C4-2B (cell line): Measurements from ENCODE around the gene GEMIN2.
"Not testable (repeated sequence)": the region's sequence is repeated elsewhere in the genome, so short reads cannot be mapped to it uniquely, and the experiment has no call there.

ENCODE experiments used
- CTCF ChIP-seq: fragments of 450-650 bp; conservative IDR thresholded peaks from 2 replicates; pipeline ENCODE4 v1.5.1; 2017; ENCODE audit warnings: mild to moderate bottlenecking
- ZFX ChIP-seq: fragments of 450-650 bp; IDR thresholded peaks from 2 replicates; pipeline ENCODE4 v1.6.1; 2017

GRCh38 chr14:39104078-39104801 is 9.9 kb upstream of the GEMIN2 start:
- not testable (repeated sequence) for TF ChIP-seq CTCF, ZFX
